GM23338 (cell line): ENCODE data around the gene C2CD3. TPM values are rescaled to one million over a fixed set of nuclear protein-coding genes. Genes with fewer than 3 reads are reported as not detected.

Experiments
- ATAC-seq: fragments of 200-7000 bp; cut with Tn5 transposase; 3 replicates; pipeline ENCODE4 v1.9.1; 2020
- DNase-seq: peaks from one replicate; pipeline ENCODE4 v3.0.0-alpha.2; 2015; ENCODE audit warnings: low spot score
- H2AFZ ChIP-seq: fragments of 200-600 bp; sonication (generic); 2 replicates; pipeline ENCODE4 v1.8.0; 2016; ENCODE audit warnings: antibody characterized with exemption, mild to moderate bottlenecking, moderate library complexity
- H3F3A ChIP-seq: fragments of 200-600 bp; sonication (generic); replicated peaks from 2 replicates; pipeline ENCODE4 v1.8.0; 2017; ENCODE audit warnings: antibody characterized with exemption, mixed run types, low read depth
- H3K27ac ChIP-seq: fragments of 200-600 bp; sonication (generic); 2 replicates; pipeline ENCODE4 v1.6.1; 2016; ENCODE audit warnings: low read depth
- H3K27me3 ChIP-seq: fragments of 200-600 bp; sonication (generic); 2 replicates; pipeline ENCODE4 v1.8.0; 2016; ENCODE audit warnings: mild to moderate bottlenecking, mixed run types, moderate library complexity; ENCODE audit not compliant: insufficient read depth
- H3K36me3 ChIP-seq: fragments of 200-600 bp; sonication (generic); 2 replicates; pipeline ENCODE4 v1.8.0; 2016; ENCODE audit warnings: mild to moderate bottlenecking; ENCODE audit not compliant: insufficient read depth
- H3K4me1 ChIP-seq: fragments of 200-600 bp; sonication (generic); 2 replicates; pipeline ENCODE4 v1.8.0; 2016; ENCODE audit warnings: mild to moderate bottlenecking, moderate library complexity; ENCODE audit not compliant: insufficient read depth
- H3K4me2 ChIP-seq: fragments of 200-600 bp; sonication (generic); 2 replicates; pipeline ENCODE4 v1.7.1; 2017; ENCODE audit warnings: mixed run types
- H3K4me3 ChIP-seq: fragments of 200-600 bp; sonication (generic); 2 replicates; pipeline ENCODE4 v1.6.1; 2016; ENCODE audit warnings: mixed run types
- H3K79me2 ChIP-seq: fragments of 200-600 bp; sonication (generic); replicated peaks from 2 replicates; pipeline ENCODE4 v1.8.0; 2017; ENCODE audit warnings: mild to moderate bottlenecking; ENCODE audit not compliant: insufficient read depth
- H3K9me2 ChIP-seq: fragments of 200-600 bp; sonication (generic); 2 replicates; pipeline ENCODE4 v1.8.0; 2017; ENCODE audit not compliant: insufficient read depth
- H4K20me1 ChIP-seq: fragments of 200-600 bp; sonication (generic); replicated peaks from 2 replicates; pipeline ENCODE4 v1.8.0; 2017; ENCODE audit warnings: mild to moderate bottlenecking; ENCODE audit not compliant: insufficient read depth
- H3K27ac Mint-ChIP-seq: 2 replicates; pipeline ENCODE4 v1.8.0; 2020; ENCODE audit warnings: inconsistent platforms, mild to moderate bottlenecking, moderate library complexity, mixed read lengths
- H3K27me3 Mint-ChIP-seq: 3 replicates; pipeline ENCODE4 v1.8.0; 2022; ENCODE audit warnings: low read depth, mild to moderate bottlenecking, moderate library complexity, mixed read lengths, inconsistent platforms; ENCODE audit not compliant: insufficient read depth, poor library complexity
- H3K36me3 Mint-ChIP-seq: 3 replicates; pipeline ENCODE4 v1.8.0; 2021; ENCODE audit warnings: low read depth, mild to moderate bottlenecking, inconsistent platforms, moderate library complexity, mixed read lengths
- H3K4me1 Mint-ChIP-seq: 3 replicates; pipeline ENCODE4 v1.8.0; 2020; ENCODE audit warnings: mild to moderate bottlenecking, inconsistent platforms, mixed read lengths
- H3K4me3 Mint-ChIP-seq: 3 replicates; pipeline ENCODE4 v1.8.0; 2021; ENCODE audit warnings: moderate library complexity, mild to moderate bottlenecking, inconsistent platforms, mixed read lengths
- H3K9me3 Mint-ChIP-seq: 3 replicates; pipeline ENCODE4 v1.8.0; 2020; ENCODE audit warnings: moderate library complexity, mild to moderate bottlenecking, inconsistent platforms, mixed read lengths
- CREB1 ChIP-seq: fragments of 250-450 bp; sonication (Bioruptor Pico); IDR thresholded peaks from 2 replicates; pipeline ENCODE4 v1.5.0; 2020; ENCODE audit warnings: low read depth, mild to moderate bottlenecking, moderate library complexity
- CTCF ChIP-seq, 2 experiments: fragments of 200-600 bp in 1 of 2; sonication (generic) in 1 of 2; conservative IDR thresholded peaks; 2 replicates each; pipeline versions ENCODE4 v1.5.1 to v1.6.1; 2016 to 2017; ENCODE audit warnings: antibody characterized with exemption in 2 of 2, low read depth in 2 of 2, mild to moderate bottlenecking in 2 of 2, moderate library complexity in 1 of 2
- EZH2 ChIP-seq: fragments of 200-600 bp; sonication (generic); IDR thresholded peaks from one replicate; pipeline ENCODE4 v1.8.0; 2017; ENCODE audit warnings: antibody characterized with exemption, mild to moderate bottlenecking, low read depth; ENCODE audit not compliant: unreplicated experiment
- EZH2phosphoT487 ChIP-seq: fragments of 200-600 bp; sonication (generic); IDR thresholded peaks from one replicate; pipeline ENCODE4 v1.8.1; 2018; ENCODE audit warnings: antibody characterized with exemption; ENCODE audit not compliant: unreplicated experiment
- JUNB ChIP-seq: IDR thresholded peaks from one replicate; pipeline ENCODE4 v1.6.1; 2016; ENCODE audit warnings: antibody characterized with exemption; ENCODE audit not compliant: unreplicated experiment
- NANOG ChIP-seq: IDR thresholded peaks from 2 replicates; pipeline ENCODE4 v1.6.1; 2016; ENCODE audit warnings: antibody characterized with exemption, borderline replicate concordance
- POLR2AphosphoS5 ChIP-seq: IDR thresholded peaks from 2 replicates; pipeline ENCODE4 v1.6.1; 2016; ENCODE audit warnings: antibody characterized with exemption, low read depth
- STAT1 ChIP-seq: IDR thresholded peaks from one replicate; pipeline ENCODE4 v1.6.1; 2016; ENCODE audit warnings: antibody characterized with exemption; ENCODE audit not compliant: unreplicated experiment
- ZNF114 ChIP-seq: fragments of 250-450 bp; sonication (Bioruptor Pico); IDR thresholded peaks from 2 replicates; pipeline ENCODE4 v1.5.0; 2020; ENCODE audit warnings: mild to moderate bottlenecking, moderate library complexity
- polyA plus RNA-seq: library from polyadenylated mRNA; unstranded; fragments of >200 nt; fragmentation: Nextera tagmentation; extraction: Ambion mirVana; gene quantifications from 2 replicates; pipeline ENCODE4 v1.2.1, GENCODE V29; 2016
- total RNA-seq: library from RNA; depleted of rRNA; stranded (reverse); fragments of >200 nt; shearing (Covaris generic); gene quantifications from 2 replicates; pipeline ENCODE4 v1.2.3, GENCODE V29; 2014
- TF ChIP-seq, protein P1 (sequence below): IDR thresholded peaks from one replicate; pipeline ENCODE4 v1.6.1; 2018; ENCODE audit warnings: antibody characterized with exemption; ENCODE audit not compliant: unreplicated experiment
- TF ChIP-seq, protein P2 (sequence below): fragments of 250-450 bp; sonication (Bioruptor Pico); IDR thresholded peaks from 2 replicates; pipeline ENCODE4 v1.5.0; 2020; ENCODE audit warnings: mild to moderate bottlenecking, moderate library complexity

Gene C2CD3
- total and polyA plus RNA-seq, 2 experiments from 2014 or later: 15.5 to 29.5 TPM

DNA sequence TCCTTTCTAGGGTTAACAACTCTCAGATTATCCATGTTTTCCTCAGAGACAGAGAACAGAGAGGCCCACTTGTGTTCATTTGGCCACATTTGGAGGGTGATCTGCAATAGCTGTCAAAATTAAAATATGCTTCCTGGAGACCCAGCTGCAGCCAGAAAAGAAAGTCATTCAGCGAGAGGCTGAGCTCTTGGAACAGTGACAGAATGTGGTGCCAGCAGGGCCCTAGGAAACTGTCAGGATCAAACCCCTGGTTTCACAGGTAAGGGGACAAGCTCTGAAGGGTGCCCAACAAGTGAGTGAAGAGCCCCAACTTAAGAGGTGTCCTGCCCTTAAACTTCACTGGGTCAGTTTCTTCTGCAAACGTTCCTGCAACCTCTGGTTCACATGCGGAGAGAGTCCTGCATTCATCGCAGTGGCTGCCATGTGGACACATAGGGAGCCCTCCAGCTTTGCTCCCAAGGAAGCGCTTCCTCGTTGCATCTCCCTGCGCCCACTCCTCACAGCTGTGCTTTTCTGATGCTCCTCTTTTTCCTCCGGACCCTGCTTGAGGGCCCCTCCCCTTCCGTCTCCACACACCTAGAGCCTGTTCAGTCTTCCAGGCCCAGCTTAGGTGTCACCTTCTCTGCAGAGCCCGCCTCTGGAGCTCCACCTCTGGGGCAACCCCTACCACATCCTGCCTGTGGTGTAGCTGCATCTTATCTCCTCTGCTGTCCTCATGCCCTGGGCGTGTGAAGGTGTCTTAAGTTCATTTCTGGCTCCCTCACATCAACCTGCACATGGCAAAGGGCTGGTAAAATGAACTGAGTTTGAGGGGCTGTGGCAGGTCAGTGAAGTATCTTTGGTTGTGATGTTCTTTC is 165.8 kb downstream of the C2CD3 start:
- no peak for TF ChIP-seq JUNB
- TF ChIP-seq CREB1: no peak
- no peak for TF ChIP-seq NANOG
- TF ChIP-seq, protein P1, sequence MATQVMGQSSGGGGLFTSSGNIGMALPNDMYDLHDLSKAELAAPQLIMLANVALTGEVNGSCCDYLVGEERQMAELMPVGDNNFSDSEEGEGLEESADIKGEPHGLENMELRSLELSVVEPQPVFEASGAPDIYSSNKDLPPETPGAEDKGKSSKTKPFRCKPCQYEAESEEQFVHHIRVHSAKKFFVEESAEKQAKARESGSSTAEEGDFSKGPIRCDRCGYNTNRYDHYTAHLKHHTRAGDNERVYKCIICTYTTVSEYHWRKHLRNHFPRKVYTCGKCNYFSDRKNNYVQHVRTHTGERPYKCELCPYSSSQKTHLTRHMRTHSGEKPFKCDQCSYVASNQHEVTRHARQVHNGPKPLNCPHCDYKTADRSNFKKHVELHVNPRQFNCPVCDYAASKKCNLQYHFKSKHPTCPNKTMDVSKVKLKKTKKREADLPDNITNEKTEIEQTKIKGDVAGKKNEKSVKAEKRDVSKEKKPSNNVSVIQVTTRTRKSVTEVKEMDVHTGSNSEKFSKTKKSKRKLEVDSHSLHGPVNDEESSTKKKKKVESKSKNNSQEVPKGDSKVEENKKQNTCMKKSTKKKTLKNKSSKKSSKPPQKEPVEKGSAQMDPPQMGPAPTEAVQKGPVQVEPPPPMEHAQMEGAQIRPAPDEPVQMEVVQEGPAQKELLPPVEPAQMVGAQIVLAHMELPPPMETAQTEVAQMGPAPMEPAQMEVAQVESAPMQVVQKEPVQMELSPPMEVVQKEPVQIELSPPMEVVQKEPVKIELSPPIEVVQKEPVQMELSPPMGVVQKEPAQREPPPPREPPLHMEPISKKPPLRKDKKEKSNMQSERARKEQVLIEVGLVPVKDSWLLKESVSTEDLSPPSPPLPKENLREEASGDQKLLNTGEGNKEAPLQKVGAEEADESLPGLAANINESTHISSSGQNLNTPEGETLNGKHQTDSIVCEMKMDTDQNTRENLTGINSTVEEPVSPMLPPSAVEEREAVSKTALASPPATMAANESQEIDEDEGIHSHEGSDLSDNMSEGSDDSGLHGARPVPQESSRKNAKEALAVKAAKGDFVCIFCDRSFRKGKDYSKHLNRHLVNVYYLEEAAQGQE: no peak
- no peak for TF ChIP-seq EZH2phosphoT487
- TF ChIP-seq STAT1: no peak
- TF ChIP-seq EZH2: no peak
- TF ChIP-seq POLR2AphosphoS5: no peak
- TF ChIP-seq, protein P2, sequence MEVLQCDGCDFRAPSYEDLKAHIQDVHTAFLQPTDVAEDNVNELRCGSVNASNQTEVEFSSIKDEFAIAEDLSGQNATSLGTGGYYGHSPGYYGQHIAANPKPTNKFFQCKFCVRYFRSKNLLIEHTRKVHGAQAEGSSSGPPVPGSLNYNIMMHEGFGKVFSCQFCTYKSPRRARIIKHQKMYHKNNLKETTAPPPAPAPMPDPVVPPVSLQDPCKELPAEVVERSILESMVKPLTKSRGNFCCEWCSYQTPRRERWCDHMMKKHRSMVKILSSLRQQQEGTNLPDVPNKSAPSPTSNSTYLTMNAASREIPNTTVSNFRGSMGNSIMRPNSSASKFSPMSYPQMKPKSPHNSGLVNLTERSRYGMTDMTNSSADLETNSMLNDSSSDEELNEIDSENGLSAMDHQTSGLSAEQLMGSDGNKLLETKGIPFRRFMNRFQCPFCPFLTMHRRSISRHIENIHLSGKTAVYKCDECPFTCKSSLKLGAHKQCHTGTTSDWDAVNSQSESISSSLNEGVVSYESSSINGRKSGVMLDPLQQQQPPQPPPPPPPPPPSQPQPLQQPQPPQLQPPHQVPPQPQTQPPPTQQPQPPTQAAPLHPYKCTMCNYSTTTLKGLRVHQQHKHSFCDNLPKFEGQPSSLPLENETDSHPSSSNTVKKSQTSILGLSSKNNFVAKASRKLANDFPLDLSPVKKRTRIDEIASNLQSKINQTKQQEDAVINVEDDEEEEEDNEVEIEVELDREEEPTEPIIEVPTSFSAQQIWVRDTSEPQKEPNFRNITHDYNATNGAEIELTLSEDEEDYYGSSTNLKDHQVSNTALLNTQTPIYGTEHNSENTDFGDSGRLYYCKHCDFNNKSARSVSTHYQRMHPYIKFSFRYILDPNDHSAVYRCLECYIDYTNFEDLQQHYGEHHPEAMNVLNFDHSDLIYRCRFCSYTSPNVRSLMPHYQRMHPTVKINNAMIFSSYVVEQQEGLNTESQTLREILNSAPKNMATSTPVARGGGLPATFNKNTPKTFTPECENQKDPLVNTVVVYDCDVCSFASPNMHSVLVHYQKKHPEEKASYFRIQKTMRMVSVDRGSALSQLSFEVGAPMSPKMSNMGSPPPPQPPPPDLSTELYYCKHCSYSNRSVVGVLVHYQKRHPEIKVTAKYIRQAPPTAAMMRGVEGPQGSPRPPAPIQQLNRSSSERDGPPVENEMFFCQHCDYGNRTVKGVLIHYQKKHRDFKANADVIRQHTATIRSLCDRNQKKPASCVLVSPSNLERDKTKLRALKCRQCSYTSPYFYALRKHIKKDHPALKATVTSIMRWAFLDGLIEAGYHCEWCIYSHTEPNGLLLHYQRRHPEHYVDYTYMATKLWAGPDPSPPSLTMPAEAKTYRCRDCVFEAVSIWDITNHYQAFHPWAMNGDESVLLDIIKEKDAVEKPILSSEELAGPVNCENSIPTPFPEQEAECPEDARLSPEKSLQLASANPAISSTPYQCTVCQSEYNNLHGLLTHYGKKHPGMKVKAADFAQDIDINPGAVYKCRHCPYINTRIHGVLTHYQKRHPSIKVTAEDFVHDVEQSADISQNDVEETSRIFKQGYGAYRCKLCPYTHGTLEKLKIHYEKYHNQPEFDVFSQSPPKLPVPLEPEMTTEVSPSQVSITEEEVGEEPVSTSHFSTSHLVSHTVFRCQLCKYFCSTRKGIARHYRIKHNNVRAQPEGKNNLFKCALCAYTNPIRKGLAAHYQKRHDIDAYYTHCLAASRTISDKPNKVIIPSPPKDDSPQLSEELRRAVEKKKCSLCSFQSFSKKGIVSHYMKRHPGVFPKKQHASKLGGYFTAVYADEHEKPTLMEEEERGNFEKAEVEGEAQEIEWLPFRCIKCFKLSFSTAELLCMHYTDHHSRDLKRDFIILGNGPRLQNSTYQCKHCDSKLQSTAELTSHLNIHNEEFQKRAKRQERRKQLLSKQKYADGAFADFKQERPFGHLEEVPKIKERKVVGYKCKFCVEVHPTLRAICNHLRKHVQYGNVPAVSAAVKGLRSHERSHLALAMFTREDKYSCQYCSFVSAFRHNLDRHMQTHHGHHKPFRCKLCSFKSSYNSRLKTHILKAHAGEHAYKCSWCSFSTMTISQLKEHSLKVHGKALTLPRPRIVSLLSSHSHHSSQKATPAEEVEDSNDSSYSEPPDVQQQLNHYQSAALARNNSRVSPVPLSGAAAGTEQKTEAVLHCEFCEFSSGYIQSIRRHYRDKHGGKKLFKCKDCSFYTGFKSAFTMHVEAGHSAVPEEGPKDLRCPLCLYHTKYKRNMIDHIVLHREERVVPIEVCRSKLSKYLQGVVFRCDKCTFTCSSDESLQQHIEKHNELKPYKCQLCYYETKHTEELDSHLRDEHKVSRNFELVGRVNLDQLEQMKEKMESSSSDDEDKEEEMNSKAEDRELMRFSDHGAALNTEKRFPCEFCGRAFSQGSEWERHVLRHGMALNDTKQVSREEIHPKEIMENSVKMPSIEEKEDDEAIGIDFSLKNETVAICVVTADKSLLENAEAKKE (CRISPR knock-in tag): no peak
- TF ChIP-seq ZNF114 (CRISPR knock-in tag): no peak
- TF ChIP-seq CTCF (conservative IDR thresholded peaks at IDR 0.05; ENCODE audit: low read depth in 2 of 2): no peak
- Histone ChIP-seq H3K4me2 (no peak overlapping the region), H3K4me1 (0 out of 2 replicates have a peak, but pooled peaks cover 3% of the 10 kb centered on the region), H4K20me1 (no peaks in the 10 kb centered on the region), H3K4me3 (no peak overlapping the region), H3K79me2 (no peaks in the 10 kb centered on the region), H3K27ac (no peak overlapping the region), H3F3A (no peaks in the 10 kb centered on the region), H2AFZ (no peak overlapping the region), H3K9me2 (no peaks in the 10 kb centered on the region), H3K27me3 (no peaks in the 10 kb centered on the region), H3K36me3 (no peaks in the 10 kb centered on the region)
- H3K9me3 Mint-ChIP-seq: no peaks in the 10 kb centered on the region
- DNase-seq (no peak), ATAC-seq (peak; percentile 52)
- H3K4me1 Mint-ChIP-seq: peaks cover 19% of the 10 kb centered on the region
- no peaks in the 10 kb centered on the region; the same call in 2 of the 3 replicates for H3K36me3 Mint-ChIP-seq
- no peak overlapping the region for H3K27ac Mint-ChIP-seq
- H3K4me3 Mint-ChIP-seq: no peak overlapping the region
- H3K27me3 Mint-ChIP-seq: peaks cover 8% of the 10 kb centered on the region
